Activated CD8-positive, alpha-beta memory T cell treated with anti-CD3 and anti-CD28 coated beads, Interleukin-2, amount 10 ng/mL, durations not matched to agents 7 days and 5 days (primary cell): ENCODE results near the gene PHACTR2. TPM values are rescaled to one million over a fixed set of nuclear protein-coding genes. Genes with fewer than 3 reads are reported as not detected.
"Not testable (repeated sequence)": the region's sequence is repeated elsewhere in the genome, so short reads cannot be mapped to it uniquely, and the experiment has no call there.

Experiments used
- ATAC-seq: fragments of 150-1000 bp; cut with Tn5 transposase; one replicate; pipeline ENCODE4 v1.10.0; 2021; ENCODE audit warnings: moderate library complexity
- CTCF ChIA-PET: fragments of 350-600 bp; sonication (Branson Sonifier 250); formaldehyde crosslinking; loops from one replicate; lab custom pipeline; 2021; ENCODE audit warnings: antibody characterized with exemption; lab: Charles Lee
- DNase-seq: peaks from one replicate; pipeline ENCODE4 v3.0.0-alpha.2; 2020
- H3K27ac Mint-ChIP-seq: one replicate; pipeline ENCODE4 v1.8.0; 2021; ENCODE audit warnings: mild to moderate bottlenecking, mixed read lengths
- H3K27me3 Mint-ChIP-seq: one replicate; pipeline ENCODE4 v1.8.0; 2021; ENCODE audit warnings: mixed read lengths
- H3K36me3 Mint-ChIP-seq: one replicate; pipeline ENCODE4 v1.8.0; 2021; ENCODE audit warnings: mild to moderate bottlenecking, mixed read lengths
- H3K4me1 Mint-ChIP-seq: one replicate; pipeline ENCODE4 v1.8.0; 2021; ENCODE audit warnings: mixed read lengths
- H3K4me3 Mint-ChIP-seq: one replicate; pipeline ENCODE4 v1.8.0; 2021; ENCODE audit warnings: mild to moderate bottlenecking, moderate library complexity, mixed read lengths
- H3K9me3 Mint-ChIP-seq: one replicate; pipeline ENCODE4 v1.8.0; 2022; ENCODE audit warnings: low read depth, mixed read lengths
- total RNA-seq, 2 experiments: library from RNA; stranded (reverse); gene quantifications; one replicate each; pipeline ENCODE4 v1.2.3, GENCODE V29; 2021

PHACTR2 gene
- total RNA-seq, 2 experiments from 2014 or later = 24.2 to 28.0 TPM

DNA sequence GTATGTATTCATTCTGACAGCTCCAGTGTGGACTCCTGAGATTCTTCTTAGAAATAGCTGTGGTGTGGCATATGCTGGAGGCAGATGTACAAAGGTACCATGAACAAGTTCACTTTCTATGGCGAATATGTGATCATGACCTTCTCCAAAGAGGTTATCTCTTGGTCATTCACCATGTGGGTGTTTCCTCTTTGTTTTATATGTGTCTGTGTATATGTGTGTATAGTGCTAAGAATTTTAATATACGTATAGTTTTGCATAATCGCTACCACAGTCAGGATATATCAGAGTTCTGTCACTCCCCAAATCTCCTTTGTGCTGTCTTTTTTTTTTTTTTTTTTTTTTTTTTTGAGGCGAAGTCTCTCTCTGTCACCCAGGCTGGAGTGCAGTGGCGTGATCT, 47.1 kb downstream of the PHACTR2 start:
- Mint-ChIP-seq H3K27me3 (no peaks in the 10 kb centered on the region), H3K9me3 (peaks cover 3% of the 10 kb centered on the region), H3K27ac (no peak overlapping the region), H3K36me3 (peaks cover 12% of the 10 kb centered on the region), H3K4me3 (no peak overlapping the region), H3K4me1 (no peaks in the 10 kb centered on the region)
- DNase-seq (no peak), ATAC-seq (no peak)
- CTCF ChIA-PET = no interaction called here

DNA sequence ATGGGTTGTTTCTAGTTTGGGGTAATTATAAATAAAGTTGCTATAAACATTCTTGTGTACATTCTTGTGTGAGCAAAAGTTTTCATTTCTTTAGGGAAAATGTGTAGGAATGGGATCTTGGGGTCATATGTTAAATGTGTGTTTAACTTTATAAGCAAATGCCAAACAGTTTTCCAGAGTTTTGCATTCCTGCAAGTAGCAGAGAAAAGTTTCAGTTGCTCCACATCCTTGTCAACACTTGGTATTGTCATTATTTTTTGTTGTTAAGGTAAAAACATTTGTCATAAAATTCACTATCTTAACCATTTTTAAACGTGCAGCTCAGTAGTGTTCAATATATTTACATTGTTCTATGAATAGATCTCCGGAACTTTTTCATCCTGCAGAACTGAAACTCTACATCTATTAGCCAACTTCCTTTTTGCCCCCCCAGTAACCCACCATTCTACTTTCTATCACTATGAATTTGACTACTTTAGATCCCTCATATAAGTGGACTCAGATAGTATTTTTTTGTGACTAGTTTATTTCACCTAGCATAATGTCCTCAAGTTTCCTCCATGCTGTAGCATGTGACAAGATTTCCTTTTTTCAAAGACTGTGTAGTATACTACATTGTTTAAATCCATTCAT, 48.4 kb downstream of the PHACTR2 start:
- H3K4me3 Mint-ChIP-seq = no peak overlapping the region
- peaks cover 3% of the 10 kb centered on the region for H3K9me3 Mint-ChIP-seq
- DNase-seq = no peak

DNA sequence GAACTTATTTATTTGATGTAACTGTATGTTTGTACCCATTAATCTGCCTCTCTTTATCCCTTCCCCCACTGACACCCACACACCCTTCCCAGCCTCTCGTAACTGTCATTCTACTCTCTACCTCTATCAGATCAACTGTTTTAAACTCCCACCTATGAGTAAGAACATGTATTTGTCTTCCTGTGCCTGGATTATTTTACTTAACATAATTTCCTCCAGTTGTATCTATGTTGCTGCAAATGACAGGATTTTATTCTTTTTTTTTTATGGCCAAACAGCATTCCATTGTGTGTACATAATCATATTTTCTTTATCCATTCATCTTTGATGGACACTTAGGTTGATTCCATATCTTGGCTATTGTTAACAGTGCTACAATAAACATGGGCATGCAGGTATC, 49.3 kb downstream of the PHACTR2 start:
- peaks cover 3% of the 10 kb centered on the region for H3K9me3 Mint-ChIP-seq
- DNase-seq (no peak), ATAC-seq (no peak)

More for the DNA sequence above, 48.4 kb downstream of the PHACTR2 start:
- Mint-ChIP-seq H3K27ac (no peak overlapping the region), H3K27me3 (no peaks in the 10 kb centered on the region), H3K4me1 (no peaks in the 10 kb centered on the region), H3K36me3 (peaks cover 14% of the 10 kb centered on the region)
- CTCF ChIA-PET = no interaction called here
- ATAC-seq = no peak

GRCh38 chr6:143731789-143732188, 54.0 kb downstream of the PHACTR2 start:
- no peaks in the 10 kb centered on the region for H3K9me3 Mint-ChIP-seq
- no peaks in the 10 kb centered on the region for H3K27me3 Mint-ChIP-seq
- no peak overlapping the region for H3K4me3 Mint-ChIP-seq
- H3K36me3 Mint-ChIP-seq = peaks cover 2% of the 10 kb centered on the region
- H3K4me1 Mint-ChIP-seq = peaks cover 20% of the 10 kb centered on the region
- ATAC-seq (no peak), DNase-seq (no peak)
- CTCF ChIA-PET = no interaction called here
- H3K27ac Mint-ChIP-seq = no peak overlapping the region

More for the DNA sequence above, 49.3 kb downstream of the PHACTR2 start:
- no peak overlapping the region for H3K4me3 Mint-ChIP-seq
- peaks cover 5% of the 10 kb centered on the region for H3K4me1 Mint-ChIP-seq
- H3K27me3 Mint-ChIP-seq = no peaks in the 10 kb centered on the region
- H3K27ac Mint-ChIP-seq = no peak overlapping the region
- peaks cover 14% of the 10 kb centered on the region for H3K36me3 Mint-ChIP-seq
- CTCF ChIA-PET = no interaction called here

GRCh38 chr6:143732536-143732935, 54.8 kb downstream of the PHACTR2 start:
- no peak overlapping the region for H3K4me3 Mint-ChIP-seq
- no peaks in the 10 kb centered on the region for H3K27me3 Mint-ChIP-seq
- DNase-seq (no peak), ATAC-seq (no peak)
- peaks cover 20% of the 10 kb centered on the region for H3K4me1 Mint-ChIP-seq
- peaks cover 2% of the 10 kb centered on the region for H3K36me3 Mint-ChIP-seq
- H3K27ac Mint-ChIP-seq = no peak overlapping the region
- CTCF ChIA-PET = no interaction called here
- H3K9me3 Mint-ChIP-seq = no peaks in the 10 kb centered on the region

- no peaks in the 10 kb centered on the region for H3K27me3 Mint-ChIP-seq
- peaks cover 2% of the 10 kb centered on the region for H3K36me3 Mint-ChIP-seq
- no peak overlapping the region for H3K27ac Mint-ChIP-seq
- DNase-seq = no peak
- no peak overlapping the region for H3K4me3 Mint-ChIP-seq
- no peak for ATAC-seq
- peaks cover 20% of the 10 kb centered on the region for H3K4me1 Mint-ChIP-seq
- CTCF ChIA-PET = no interaction called here
- peaks cover 2% of the 10 kb centered on the region for H3K9me3 Mint-ChIP-seq
Observed at GRCh38 chr6:143733510-143733909, 55.7 kb downstream of the PHACTR2 start.

DNA sequence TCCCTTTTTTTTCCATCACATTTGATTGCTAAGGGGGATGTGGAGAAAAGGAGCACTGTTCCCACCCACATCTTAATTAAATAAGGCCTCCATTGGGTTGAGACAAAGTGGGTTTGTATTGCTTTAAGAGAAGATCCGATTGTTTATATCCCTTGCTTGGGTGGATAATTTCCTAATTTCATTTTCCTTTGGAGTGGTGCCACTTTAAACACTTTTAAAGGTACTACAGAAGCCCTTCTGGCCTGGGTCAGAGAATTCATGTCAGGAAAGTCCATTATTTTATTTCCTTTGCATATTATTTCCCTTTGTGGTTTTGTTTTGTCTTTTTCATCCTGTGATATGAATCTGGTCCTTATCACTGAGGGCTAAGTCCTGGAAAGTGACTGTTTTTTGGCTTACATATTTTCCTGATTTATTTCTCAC, 56.9 kb downstream of the PHACTR2 start:
- Mint-ChIP-seq H3K27ac (no peak overlapping the region), H3K27me3 (no peaks in the 10 kb centered on the region), H3K9me3 (peaks cover 2% of the 10 kb centered on the region), H3K4me1 (peaks cover 20% of the 10 kb centered on the region), H3K36me3 (peaks cover 2% of the 10 kb centered on the region), H3K4me3 (no peak overlapping the region)
- CTCF ChIA-PET = no interaction called here
- no peak for DNase-seq
- ATAC-seq = no peak

DNA sequence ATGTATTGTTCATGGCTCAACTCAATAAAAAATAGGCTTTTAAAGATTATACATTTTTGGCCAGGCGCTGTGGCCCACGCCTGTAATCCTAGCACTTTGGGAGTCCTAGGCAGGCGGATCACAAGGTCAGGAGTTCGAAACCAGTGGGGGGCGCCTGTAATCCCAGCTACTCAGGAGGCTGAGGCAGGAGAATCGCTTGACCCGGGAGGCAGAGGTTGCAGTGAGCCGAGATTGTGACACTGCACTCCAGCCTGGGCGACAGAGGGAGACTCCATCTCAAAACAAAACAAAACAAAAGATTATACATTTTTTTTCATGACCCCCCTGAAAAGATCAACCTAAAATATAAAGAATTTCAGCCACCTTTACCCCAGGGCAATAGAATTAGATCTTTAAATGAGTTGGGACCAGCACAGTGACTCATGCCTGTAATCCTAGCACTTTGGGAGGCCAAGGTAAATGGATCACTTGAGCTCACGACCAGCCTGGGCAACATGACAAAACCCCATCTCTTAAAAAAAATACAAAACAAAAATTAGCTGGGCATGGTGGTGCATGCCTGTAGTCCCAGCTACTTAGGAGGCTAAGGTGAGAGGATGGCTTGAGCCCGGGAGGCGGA, 60.4 kb downstream of the PHACTR2 start:
- H3K36me3 Mint-ChIP-seq, H3K27ac Mint-ChIP-seq, DNase-seq, H3K4me3 Mint-ChIP-seq, H3K27me3 Mint-ChIP-seq, ATAC-seq, CTCF ChIA-PET, H3K4me1 Mint-ChIP-seq, H3K9me3 Mint-ChIP-seq: not testable (repeated sequence)

GRCh38 chr6:143739341-143739851, 61.6 kb downstream of the PHACTR2 start:
- Mint-ChIP-seq H3K9me3 (peaks cover 2% of the 10 kb centered on the region), H3K27me3 (no peaks in the 10 kb centered on the region), H3K36me3 (no peaks in the 10 kb centered on the region), H3K4me1 (no peaks in the 10 kb centered on the region), H3K27ac (no peak overlapping the region), H3K4me3 (no peak overlapping the region)
- ATAC-seq (no peak), DNase-seq (no peak)
- CTCF ChIA-PET = no interaction called here

DNA sequence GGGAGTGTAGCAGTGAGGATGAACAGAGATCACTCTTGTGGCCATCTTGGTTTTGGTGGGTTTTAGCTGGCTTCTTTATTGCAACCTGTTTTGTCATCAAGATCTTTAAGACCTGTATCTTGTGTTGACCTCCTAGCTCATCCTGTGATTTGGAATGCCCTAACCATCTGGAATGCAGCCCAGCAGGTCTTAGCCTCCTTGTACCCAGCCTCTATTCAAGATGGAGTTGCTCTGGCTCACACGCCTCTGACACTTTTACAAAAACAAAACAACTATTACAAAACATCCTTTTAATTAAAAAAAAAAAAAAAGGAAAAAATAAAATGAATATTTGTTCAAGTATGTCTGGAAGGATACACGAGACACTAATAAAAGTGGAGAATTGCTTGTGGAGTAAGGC, 62.4 kb downstream of the PHACTR2 start:
- no peaks in the 10 kb centered on the region for H3K4me1 Mint-ChIP-seq
- H3K27ac Mint-ChIP-seq = no peak overlapping the region
- no peak overlapping the region for H3K4me3 Mint-ChIP-seq
- H3K27me3 Mint-ChIP-seq = no peaks in the 10 kb centered on the region
- CTCF ChIA-PET = no interaction called here
- DNase-seq (no peak), ATAC-seq (no peak)
- H3K36me3 Mint-ChIP-seq = no peaks in the 10 kb centered on the region
- peaks cover 2% of the 10 kb centered on the region for H3K9me3 Mint-ChIP-seq

DNA sequence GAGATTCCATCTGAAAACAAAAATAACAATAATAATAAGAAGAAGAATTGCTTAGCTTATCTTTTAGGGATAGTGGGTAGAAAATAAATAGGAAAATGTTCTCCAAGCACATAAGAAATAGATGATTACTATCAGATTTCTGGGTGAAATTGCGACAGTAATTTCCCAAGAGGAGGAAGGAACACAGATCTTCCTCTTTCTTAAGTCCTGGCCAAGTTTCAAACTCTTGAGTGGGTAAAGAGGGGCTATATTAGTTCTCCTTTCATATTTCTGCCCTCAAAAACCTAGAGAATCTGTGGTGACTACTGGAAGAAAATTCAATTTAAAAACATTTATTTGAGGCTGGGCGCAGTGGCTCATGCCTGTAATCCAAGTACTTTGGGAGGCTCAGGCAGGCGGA, 63.7 kb downstream of the PHACTR2 start:
- H3K4me3 Mint-ChIP-seq = no peak overlapping the region
- no peak overlapping the region for H3K27ac Mint-ChIP-seq
- CTCF ChIA-PET = no interaction called here
- H3K36me3 Mint-ChIP-seq = no peaks in the 10 kb centered on the region
- DNase-seq (no peak), ATAC-seq (no peak)
- H3K4me1 Mint-ChIP-seq = no peaks in the 10 kb centered on the region
- no peaks in the 10 kb centered on the region for H3K27me3 Mint-ChIP-seq
- peaks cover 2% of the 10 kb centered on the region for H3K9me3 Mint-ChIP-seq

- CTCF ChIA-PET = interaction anchor here (1.2 kb wide), 1 partner anchor 22 kb away, joined by 3 read pairs; no protein-coding TSS in a partner anchor
- no peaks in the 10 kb centered on the region for H3K4me1 Mint-ChIP-seq
- ATAC-seq (no peak), DNase-seq (no peak)
- H3K27me3 Mint-ChIP-seq = no peaks in the 10 kb centered on the region
- H3K27ac Mint-ChIP-seq = no peak overlapping the region
- peaks cover 2% of the 10 kb centered on the region for H3K9me3 Mint-ChIP-seq
- H3K36me3 Mint-ChIP-seq = no peaks in the 10 kb centered on the region
- H3K4me3 Mint-ChIP-seq = no peak overlapping the region
Observed at GRCh38 chr6:143742070-143742954, 64.5 kb downstream of the PHACTR2 start.

GRCh38 chr6:143742955-143743255, 65.1 kb downstream of the PHACTR2 start:
- Mint-ChIP-seq H3K27ac (no peak overlapping the region), H3K9me3 (no peaks in the 10 kb centered on the region), H3K4me3 (no peak overlapping the region), H3K4me1 (no peaks in the 10 kb centered on the region), H3K36me3 (no peaks in the 10 kb centered on the region), H3K27me3 (no peaks in the 10 kb centered on the region)
- CTCF ChIA-PET = interaction anchor here (0.7 to 1.2 kb wide), 2 partner anchors 21 to 161 kb away, joined by 3 read pairs; no protein-coding TSS in a partner anchor
- no peak for ATAC-seq
- DNase-seq = no peak
